Measurements from ENCODE around the gene RNF144B. TPM values are rescaled to one million over a fixed set of nuclear protein-coding genes. Genes with fewer than 3 reads are reported as not detected.

Gene RNF144B
- total RNA-seq, 4 donors from 2014 or later, result 5.6 to 18.4 (median 15.2) TPM

GRCh38 chr6:18427296-18427695 is 40.1 kb downstream of the RNF144B start:
- WGBS, 2 donors (ENCODE audit: low coverage in 1 of 2), result 49% methylated on average over 2 of the region's 2 CpGs; no CpG with 5 or more reads in 1 of the 2 donors
- Histone ChIP-seq H3K27me3 (no peaks in the 10 kb centered on the region), H3K4me1 (peaks cover 0 to 29% (median 7%) of the 10 kb centered on the region in 3 donors), H3K9me3 (no peaks in the 10 kb centered on the region), H3K27ac (peak overlapping the region in 3 of 4 donors; percentile 29 to 62 (median 31)), H3K36me3 (no peaks in the 10 kb centered on the region), H3K4me3 (no peak overlapping the region)
- ATAC-seq, result no peak
- TF ChIP-seq POLR2AphosphoS5 (IDR thresholded peaks at IDR 0.05) (no peak), EP300 (IDR thresholded peaks at IDR 0.05) (no peak), POLR2A (IDR thresholded peaks at IDR 0.05) (no peak), CTCF (IDR thresholded peaks at IDR 0.05) (no peak)

- peaks cover 0 to 42% (median 7%) of the 10 kb centered on the region in 3 donors for H3K4me1 ChIP-seq
- TF ChIP-seq POLR2AphosphoS5 (IDR thresholded peaks at IDR 0.05) (no peak), CTCF (IDR thresholded peaks at IDR 0.05) (no peak), EP300 (IDR thresholded peaks at IDR 0.05) (no peak), POLR2A (IDR thresholded peaks at IDR 0.05) (no peak)
- H3K27ac ChIP-seq, result peak overlapping the region in 3 of 4 donors; percentile 1 to 57 (median 48)
- 72 to 91% methylated on average over 4 of the region's 4 CpGs for WGBS, 2 donors (ENCODE audit: low coverage in 1 of 2)
- H3K4me3 ChIP-seq, result no peak overlapping the region
- no peaks in the 10 kb centered on the region for H3K27me3 ChIP-seq
- ATAC-seq, result no peak
- no peaks in the 10 kb centered on the region for H3K36me3 ChIP-seq
- H3K9me3 ChIP-seq, result no peaks in the 10 kb centered on the region
Measured at GRCh38 chr6:18429655-18430297, 42.6 kb downstream of the RNF144B start.

- 60 to 68% methylated on average over 2 of the region's 2 CpGs for WGBS, 2 donors (ENCODE audit: low coverage in 1 of 2)
- TF ChIP-seq CTCF (IDR thresholded peaks at IDR 0.05), result no peak
- TF ChIP-seq POLR2AphosphoS5 (IDR thresholded peaks at IDR 0.05), result no peak
- TF ChIP-seq POLR2A (IDR thresholded peaks at IDR 0.05), result no peak
- TF ChIP-seq EP300 (IDR thresholded peaks at IDR 0.05), result no peak
- H3K27ac ChIP-seq, result peak overlapping the region in 3 of 4 donors; percentile 48 to 63 (median 57)
- no peaks in the 10 kb centered on the region for H3K36me3 ChIP-seq
- no peaks in the 10 kb centered on the region for H3K9me3 ChIP-seq
- no peak overlapping the region for H3K4me3 ChIP-seq
- ATAC-seq, result peak; percentile 60
- no peaks in the 10 kb centered on the region for H3K27me3 ChIP-seq
- H3K4me1 ChIP-seq, result peaks cover 0 to 38% (median 7%) of the 10 kb centered on the region in 3 donors
Measured at GRCh38 chr6:18431581-18431980, 44.4 kb downstream of the RNF144B start.

- WGBS, 2 donors (ENCODE audit: low coverage in 1 of 2), result 29 to 44% methylated on average over 1 to 3 of the region's 3 CpGs
- H3K27ac ChIP-seq, result peak overlapping the region in 3 of 4 donors; percentile 48 to 63 (median 57)
- peak; percentile 43 for ATAC-seq
Measured at GRCh38 chr6:18432180-18432579, 45.0 kb downstream of the RNF144B start.

More at GRCh38 chr6:18432180-18432579, 45.0 kb downstream of the RNF144B start:
- Histone ChIP-seq H3K4me1 (peaks cover 0 to 32% (median 4%) of the 10 kb centered on the region in 3 donors), H3K27me3 (no peaks in the 10 kb centered on the region), H3K4me3 (no peak overlapping the region), H3K36me3 (no peaks in the 10 kb centered on the region), H3K9me3 (no peaks in the 10 kb centered on the region)
- no peak for TF ChIP-seq POLR2A (IDR thresholded peaks at IDR 0.05)
- TF ChIP-seq EP300 (IDR thresholded peaks at IDR 0.05), result no peak
- no peak for TF ChIP-seq CTCF (IDR thresholded peaks at IDR 0.05)
- TF ChIP-seq POLR2AphosphoS5 (IDR thresholded peaks at IDR 0.05), result no peak

Data from gastroesophageal sphincter (tissue), 4 donors.